HCT116 (cell line): Measurements from ENCODE around the gene PPM1D. TPM values are rescaled to one million over a fixed set of nuclear protein-coding genes. Genes with fewer than 3 reads are reported as not detected.

Source experiments
- ATAC-seq: fragments of 200-7000 bp; cut with Tn5 transposase; 2 replicates; pipeline ENCODE4 v1.9.1; 2020; ENCODE audit warnings: mild to moderate bottlenecking, moderate library complexity
- BruUV-seq: library from RNA; stranded (reverse); fragments of 400-500 nt; replicated peaks from 2 replicates; lab custom pipeline; 2021; lab: Mats Ljungman, UMichigan
- CTCF ChIA-PET: fragments of 300-600 bp; sonication (Branson Sonifier 250); formaldehyde crosslinking; loops from one replicate; lab custom pipeline; 2021; ENCODE audit warnings: antibody characterized with exemption; lab: Charles Lee
- POLR2A ChIA-PET: fragments of 300-600, 350-600 bp; sonication (Branson Sonifier 250); formaldehyde crosslinking; loops from one replicate; lab custom pipeline; 2021; ENCODE audit warnings: antibody characterized with exemption; lab: Charles Lee
- RAD21 ChIA-PET, 2 experiments: fragments of 300-600 bp; sonication (Branson Sonifier 250); formaldehyde crosslinking; loops; one replicate each; lab custom pipeline; 2023; ENCODE audit warnings: low total read pairs in 2 of 2; ENCODE audit not compliant: uncharacterized antibody in 2 of 2, unreplicated experiment in 2 of 2, low non-redundant PET in 1 of 2; lab: Charles Lee
- DNase-seq: peaks from one replicate; pipeline ENCODE4 v3.0.0-alpha.2; 2010; ENCODE audit warnings: low read depth, low spot score
- H2AFZ ChIP-seq: fragments of 200-600 bp; shearing (Covaris generic), sonication (generic); 2 replicates; pipeline ENCODE4 v1.6.1; 2017; ENCODE audit warnings: low read depth, mixed run types, mixed read lengths, antibody characterized with exemption, low read length; ENCODE audit not compliant: poor library complexity, severe bottlenecking
- H3K27ac ChIP-seq: 2 replicates; pipeline ENCODE4 v1.5.1; 2012; ENCODE audit warnings: low read depth, low read length
- H3K27me3 ChIP-seq: fragments of 200-600 bp; sonication (generic); 2 replicates; pipeline ENCODE4 v1.6.1; 2016; ENCODE audit warnings: mixed run types, low read length, mixed read lengths; ENCODE audit not compliant: insufficient read depth
- H3K36me3 ChIP-seq, 2 experiments: fragments of 200-500 bp in 1 of 2; fragments of 200-600 bp in 1 of 2; sonication (Bioruptor generic) in 1 of 2; sonication (generic) in 1 of 2; 2 replicates each; pipeline versions ENCODE4 v1.5.1 to v1.6.1; 2014 to 2016; ENCODE audit warnings: low read length in 2 of 2, inconsistent platforms in 1 of 2, mixed read lengths in 1 of 2, mixed run types in 1 of 2; ENCODE audit not compliant: insufficient read depth in 2 of 2, control insufficient read depth in 1 of 2
- H3K4me1 ChIP-seq, 2 experiments: fragments of 200-600 bp in 1 of 2; sonication (generic) in 1 of 2; 2 replicates each; pipeline versions ENCODE4 v1.5.1 to v1.6.1; 2012 to 2017; ENCODE audit warnings: low read length in 2 of 2, inconsistent platforms in 1 of 2, mild to moderate bottlenecking in 1 of 2, mixed read lengths in 1 of 2, mixed run types in 1 of 2, moderate library complexity in 1 of 2; ENCODE audit not compliant: insufficient read depth in 2 of 2, control insufficient read depth in 1 of 2
- H3K4me2 ChIP-seq: fragments of 200-600 bp; sonication (generic); 2 replicates; pipeline ENCODE4 v1.6.1; 2017; ENCODE audit warnings: mixed run types, low read length, mixed read lengths
- H3K4me3 ChIP-seq, 2 experiments: fragments of 200-600 bp in 1 of 2; sonication (generic) in 1 of 2; replicated peaks in 1 of 2; 2 replicates each; pipeline ENCODE4 v1.5.1; 2011 to 2016; ENCODE audit warnings: low read length in 2 of 2, control low read depth in 1 of 2, low read depth in 1 of 2, mild to moderate bottlenecking in 1 of 2, mixed read lengths in 1 of 2, mixed run types in 1 of 2
- H3K79me2 ChIP-seq: fragments of 200-600 bp; sonication (generic); 2 replicates; pipeline ENCODE4 v1.6.1; 2017; ENCODE audit warnings: mild to moderate bottlenecking, mixed run types, low read length, moderate library complexity, mixed read lengths; ENCODE audit not compliant: insufficient read depth
- H3K9ac ChIP-seq: fragments of 200-600 bp; sonication (generic); 2 replicates; pipeline ENCODE4 v1.6.1; 2016; ENCODE audit warnings: low read length, mixed read lengths
- H3K9me2 ChIP-seq: fragments of 200-600 bp; sonication (generic), shearing (Covaris generic); 2 replicates; pipeline ENCODE4 v1.6.1; 2017; ENCODE audit warnings: mixed run types, mild to moderate bottlenecking, moderate library complexity; ENCODE audit not compliant: insufficient read depth
- H3K9me3 ChIP-seq, 2 experiments: fragments of 200-500 bp in 1 of 2; fragments of 200-600 bp in 1 of 2; sonication (Bioruptor generic) in 1 of 2; sonication (generic) in 1 of 2; 2 replicates each; pipeline ENCODE4 v1.6.1; 2014 to 2017; ENCODE audit warnings: low read length in 2 of 2, mixed read lengths in 2 of 2, inconsistent platforms in 1 of 2, low read depth in 1 of 2, mild to moderate bottlenecking in 1 of 2, mixed run types in 1 of 2, moderate library complexity in 1 of 2; ENCODE audit not compliant: control insufficient read depth in 1 of 2, insufficient read depth in 1 of 2
- H4K20me1 ChIP-seq: fragments of 200-600 bp; sonication (generic), shearing (Covaris generic); 2 replicates; pipeline ENCODE4 v1.6.1; 2017; ENCODE audit warnings: mixed run types, mild to moderate bottlenecking, moderate library complexity; ENCODE audit not compliant: insufficient read depth
- CBX3 ChIP-seq: IDR thresholded peaks from 2 replicates; pipeline ENCODE4 v1.6.1; 2012; ENCODE audit warnings: low read depth
- CEBPB ChIP-seq: IDR thresholded peaks from 2 replicates; pipeline ENCODE4 v1.6.1; 2012; ENCODE audit warnings: low read depth
- EGR1 ChIP-seq: IDR thresholded peaks from 2 replicates; pipeline ENCODE4 v1.6.1; 2012; ENCODE audit warnings: low read depth
- FOSL1 ChIP-seq: IDR thresholded peaks from 2 replicates; pipeline ENCODE4 v1.6.1; 2012; ENCODE audit warnings: low read depth
- JUND ChIP-seq: IDR thresholded peaks from 2 replicates; pipeline ENCODE4 v1.6.1; 2012
- POLR2A ChIP-seq: IDR thresholded peaks from 2 replicates; pipeline ENCODE4 v1.7.0; 2011; ENCODE audit warnings: borderline replicate concordance; ENCODE audit not compliant: insufficient read depth, insufficient read length; ENCODE audit errors: extremely low read depth
- POLR2AphosphoS5 ChIP-seq: IDR thresholded peaks from 2 replicates; pipeline ENCODE4 v1.6.1; 2011; ENCODE audit warnings: mild to moderate bottlenecking, low read depth, low read length, moderate library complexity
- RAD21 ChIP-seq: IDR thresholded peaks from 2 replicates; pipeline ENCODE4 v1.6.1; 2012; ENCODE audit warnings: low read depth, mild to moderate bottlenecking
- SIN3A ChIP-seq: IDR thresholded peaks from 2 replicates; pipeline ENCODE4 v1.6.1; 2012; ENCODE audit warnings: low read depth
- SP1 ChIP-seq: IDR thresholded peaks from 2 replicates; pipeline ENCODE4 v1.6.1; 2012; ENCODE audit warnings: low read depth
- SRF ChIP-seq: IDR thresholded peaks from 2 replicates; pipeline ENCODE4 v1.6.1; 2012; ENCODE audit warnings: low read depth
- TCF7L2 ChIP-seq: IDR thresholded peaks from 2 replicates; pipeline ENCODE4 v1.7.0; 2011; ENCODE audit warnings: borderline replicate concordance, inconsistent platforms; ENCODE audit not compliant: insufficient read depth, insufficient read length; ENCODE audit errors: extremely low read depth
- YY1 ChIP-seq: IDR thresholded peaks from 2 replicates; pipeline ENCODE4 v1.6.1; 2011; ENCODE audit warnings: low read length, low read depth, moderate library complexity, mild to moderate bottlenecking; ENCODE audit not compliant: insufficient replicate concordance; ENCODE audit errors: extremely low read depth
- ZNF274 ChIP-seq: fragments of 200-500 bp; sonication (Bioruptor generic); IDR thresholded peaks from 2 replicates; pipeline ENCODE4 v1.6.1; 2014; ENCODE audit warnings: mild to moderate bottlenecking, low read depth, low read length, inconsistent platforms
- intact Hi-C: fragments of 100-400 bp; cut with micrococcal nuclease; formaldehyde crosslinking; loops from 2 replicates; pipeline ENCODE4 v1.10.0; 2022
- total RNA-seq: library from RNA; stranded (reverse); gene quantifications from one replicate; pipeline ENCODE4 v1.2.1, GENCODE V29; 2021; ENCODE audit not compliant: unreplicated experiment
- TF ChIP-seq, protein P1 (sequence below): IDR thresholded peaks from 2 replicates; pipeline ENCODE4 v1.6.1; 2012
- TF ChIP-seq, protein P2 (sequence below): IDR thresholded peaks from 2 replicates; pipeline ENCODE4 v1.6.1; 2012; ENCODE audit warnings: low read depth

PPM1D gene
- total RNA-seq, 1 experiment from 2014 or later = 29.1 TPM

DNA sequence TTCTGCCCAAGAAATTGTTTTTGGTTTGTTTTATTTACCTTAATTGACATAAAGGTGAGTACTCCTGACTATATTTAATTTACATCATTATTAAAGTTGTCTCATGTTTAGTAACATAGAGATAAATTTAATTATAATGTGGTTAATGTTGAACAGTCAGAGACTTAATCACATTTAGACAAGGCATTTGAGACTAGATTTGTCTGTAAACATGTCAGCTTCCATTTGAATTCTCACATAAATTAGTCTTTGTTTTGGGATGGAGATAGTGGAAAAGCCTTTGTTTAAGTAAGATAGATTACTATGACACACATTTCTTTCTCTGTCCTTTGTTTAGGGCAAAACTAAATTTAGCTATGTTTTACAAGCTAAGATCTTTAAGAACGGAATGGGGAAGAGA is 59.2 kb downstream of the PPM1D start:
- RAD21 ChIA-PET = no interaction called here
- Histone ChIP-seq H3K27ac (no peak overlapping the region), H3K79me2 (peaks cover 18% of the 10 kb centered on the region; the same call in 1 of the 2 replicates), H3K4me1 (no peaks in the 10 kb centered on the region), H2AFZ (no peak overlapping the region), H3K36me3 (peaks cover 7 to 8% of the 10 kb centered on the region in 2 experiments; a peak in 3 of 4 replicates), H3K27me3 (no peaks in the 10 kb centered on the region), H3K4me2 (no peak overlapping the region), H4K20me1 (no peaks in the 10 kb centered on the region), H3K9me3 (no peaks in the 10 kb centered on the region), H3K4me3 (no peak overlapping the region)
- POLR2A ChIA-PET = no interaction called here
- DNase-seq = no peak
- intact Hi-C loops = no loop called here
- CTCF ChIA-PET = no interaction called here
- TF ChIP-seq POLR2A (no peak), CEBPB (no peak), FOSL1 (no peak), EGR1 (no peak), JUND (no peak), YY1 (no peak), SIN3A (no peak), SP1 (no peak), ZNF274 (no peak), RAD21 (no peak), CBX3 (no peak), TCF7L2 (no peak), POLR2AphosphoS5 (no peak), SRF (no peak)
- TF ChIP-seq, protein P1, sequence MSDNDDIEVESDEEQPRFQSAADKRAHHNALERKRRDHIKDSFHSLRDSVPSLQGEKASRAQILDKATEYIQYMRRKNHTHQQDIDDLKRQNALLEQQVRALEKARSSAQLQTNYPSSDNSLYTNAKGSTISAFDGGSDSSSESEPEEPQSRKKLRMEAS = no peak
- TF ChIP-seq, protein P2, sequence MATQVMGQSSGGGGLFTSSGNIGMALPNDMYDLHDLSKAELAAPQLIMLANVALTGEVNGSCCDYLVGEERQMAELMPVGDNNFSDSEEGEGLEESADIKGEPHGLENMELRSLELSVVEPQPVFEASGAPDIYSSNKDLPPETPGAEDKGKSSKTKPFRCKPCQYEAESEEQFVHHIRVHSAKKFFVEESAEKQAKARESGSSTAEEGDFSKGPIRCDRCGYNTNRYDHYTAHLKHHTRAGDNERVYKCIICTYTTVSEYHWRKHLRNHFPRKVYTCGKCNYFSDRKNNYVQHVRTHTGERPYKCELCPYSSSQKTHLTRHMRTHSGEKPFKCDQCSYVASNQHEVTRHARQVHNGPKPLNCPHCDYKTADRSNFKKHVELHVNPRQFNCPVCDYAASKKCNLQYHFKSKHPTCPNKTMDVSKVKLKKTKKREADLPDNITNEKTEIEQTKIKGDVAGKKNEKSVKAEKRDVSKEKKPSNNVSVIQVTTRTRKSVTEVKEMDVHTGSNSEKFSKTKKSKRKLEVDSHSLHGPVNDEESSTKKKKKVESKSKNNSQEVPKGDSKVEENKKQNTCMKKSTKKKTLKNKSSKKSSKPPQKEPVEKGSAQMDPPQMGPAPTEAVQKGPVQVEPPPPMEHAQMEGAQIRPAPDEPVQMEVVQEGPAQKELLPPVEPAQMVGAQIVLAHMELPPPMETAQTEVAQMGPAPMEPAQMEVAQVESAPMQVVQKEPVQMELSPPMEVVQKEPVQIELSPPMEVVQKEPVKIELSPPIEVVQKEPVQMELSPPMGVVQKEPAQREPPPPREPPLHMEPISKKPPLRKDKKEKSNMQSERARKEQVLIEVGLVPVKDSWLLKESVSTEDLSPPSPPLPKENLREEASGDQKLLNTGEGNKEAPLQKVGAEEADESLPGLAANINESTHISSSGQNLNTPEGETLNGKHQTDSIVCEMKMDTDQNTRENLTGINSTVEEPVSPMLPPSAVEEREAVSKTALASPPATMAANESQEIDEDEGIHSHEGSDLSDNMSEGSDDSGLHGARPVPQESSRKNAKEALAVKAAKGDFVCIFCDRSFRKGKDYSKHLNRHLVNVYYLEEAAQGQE = no peak
- TF ChIP-seq, all 23 proteins: peak for 0
- no peaks in the 10 kb centered on the region for H3K9me2 ChIP-seq
- no peak for ATAC-seq
- H3K9ac ChIP-seq = no peak overlapping the region
- no TSS peak for BruUV-seq
